Measurements from ENCODE around the gene C1QTNF9.
"Not testable (repeated sequence)": the region's sequence is repeated elsewhere in the genome, so short reads cannot be mapped to it uniquely, and the experiment has no call there.

Gene C1QTNF9, protein sequence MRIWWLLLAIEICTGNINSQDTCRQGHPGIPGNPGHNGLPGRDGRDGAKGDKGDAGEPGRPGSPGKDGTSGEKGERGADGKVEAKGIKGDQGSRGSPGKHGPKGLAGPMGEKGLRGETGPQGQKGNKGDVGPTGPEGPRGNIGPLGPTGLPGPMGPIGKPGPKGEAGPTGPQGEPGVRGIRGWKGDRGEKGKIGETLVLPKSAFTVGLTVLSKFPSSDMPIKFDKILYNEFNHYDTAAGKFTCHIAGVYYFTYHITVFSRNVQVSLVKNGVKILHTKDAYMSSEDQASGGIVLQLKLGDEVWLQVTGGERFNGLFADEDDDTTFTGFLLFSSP

DNA sequence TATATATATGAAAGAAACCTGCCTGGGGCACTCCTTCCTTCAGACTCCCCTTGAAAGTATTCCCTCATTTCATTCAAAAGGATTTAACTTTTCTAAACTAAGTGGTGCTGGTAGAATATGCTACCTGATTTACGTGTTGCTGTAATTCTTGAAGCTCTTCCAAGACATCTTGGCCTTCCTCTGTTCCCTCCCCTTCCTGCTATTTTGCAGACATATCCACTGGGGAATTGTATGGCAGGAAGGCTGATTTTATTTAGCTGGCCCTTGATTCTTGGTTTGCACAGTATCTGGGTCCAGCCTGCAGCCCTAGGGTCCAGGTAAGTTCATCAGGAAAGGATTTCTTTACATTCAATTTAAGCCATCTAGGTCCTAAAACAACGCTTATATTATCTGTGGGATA is at the start of gene C1QTNF9:
Gene C1QTNF9 (plus strand): TSS at position 281 of the 400 bp plus-strand sequence. CDS start 6,424 bp downstream, outside the sequence.
- DNase-seq (ENCODE audit: low read depth), result not testable (repeated sequence)

DNA sequence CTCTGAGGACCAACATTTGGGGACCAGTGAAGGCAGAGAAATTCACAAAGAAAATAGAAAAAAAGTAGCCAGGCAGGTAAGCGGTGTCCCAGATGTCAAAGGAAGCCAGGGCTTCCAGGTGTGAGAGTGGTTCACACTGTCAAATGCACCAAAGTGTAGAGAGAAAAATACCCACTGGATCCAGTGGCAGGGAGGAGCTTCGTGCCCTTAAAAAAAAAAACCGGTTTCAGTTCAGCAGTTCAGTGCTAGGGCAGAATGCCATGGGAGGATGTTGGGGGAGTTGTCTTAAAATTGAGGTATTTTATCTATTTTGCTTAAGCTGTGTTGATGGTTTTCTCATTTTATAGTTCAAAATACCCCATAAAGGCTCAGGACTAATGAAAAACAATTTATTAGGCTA is 47.8 kb upstream of the C1QTNF9 start:
- no peak for DNase-seq (ENCODE audit: low read depth)

DNA sequence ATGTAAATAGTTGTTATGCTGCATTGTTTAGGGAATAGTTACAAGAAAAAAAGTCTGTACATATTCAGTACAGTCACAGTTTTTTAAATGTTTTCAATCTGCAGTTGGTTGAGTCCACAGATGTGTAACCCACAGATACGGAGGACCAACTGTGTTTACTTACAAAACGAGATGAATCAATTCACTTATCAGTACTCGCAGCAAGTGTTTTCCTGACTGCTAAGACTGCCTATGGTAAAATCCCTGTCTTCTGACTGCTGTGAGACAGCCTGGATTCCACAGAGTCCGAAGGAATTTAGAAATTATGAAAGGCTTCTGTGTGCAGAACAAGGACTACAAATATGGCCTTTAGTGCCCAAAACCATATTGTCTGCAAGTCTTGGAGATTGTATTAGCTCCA is 45.7 kb upstream of the C1QTNF9 start:
- DNase-seq (ENCODE audit: low read depth), result no peak

DNA sequence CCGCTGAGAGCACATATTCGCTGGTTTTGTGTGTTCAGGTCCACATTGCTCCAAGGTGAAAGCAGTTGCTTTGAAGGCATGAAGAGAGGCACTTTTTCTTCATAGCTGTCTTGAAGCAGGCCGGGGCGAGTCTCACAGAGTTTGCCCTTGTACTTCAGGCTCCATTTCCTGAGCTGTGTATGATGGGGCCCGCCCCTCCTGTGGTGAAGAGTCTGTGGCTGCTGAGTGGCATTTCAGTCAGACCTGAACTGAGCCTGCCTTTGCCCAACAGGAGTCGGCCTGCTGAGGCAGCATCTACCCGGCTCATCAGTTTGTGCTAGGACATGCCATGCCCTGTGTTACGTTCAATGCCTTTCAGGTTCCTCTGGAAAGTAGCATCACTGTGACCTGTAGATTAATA is 44.4 kb upstream of the C1QTNF9 start:
- DNase-seq (ENCODE audit: low read depth), result peak; percentile 79

- DNase-seq (ENCODE audit: low read depth), result no peak
These were observed 43.9 kb upstream of the C1QTNF9 start for GRCh38 chr13:24265453-24265852.

- DNase-seq (ENCODE audit: low read depth), result no peak
These were observed 42.1 kb upstream of the C1QTNF9 start for GRCh38 chr13:24267274-24267673.

DNA sequence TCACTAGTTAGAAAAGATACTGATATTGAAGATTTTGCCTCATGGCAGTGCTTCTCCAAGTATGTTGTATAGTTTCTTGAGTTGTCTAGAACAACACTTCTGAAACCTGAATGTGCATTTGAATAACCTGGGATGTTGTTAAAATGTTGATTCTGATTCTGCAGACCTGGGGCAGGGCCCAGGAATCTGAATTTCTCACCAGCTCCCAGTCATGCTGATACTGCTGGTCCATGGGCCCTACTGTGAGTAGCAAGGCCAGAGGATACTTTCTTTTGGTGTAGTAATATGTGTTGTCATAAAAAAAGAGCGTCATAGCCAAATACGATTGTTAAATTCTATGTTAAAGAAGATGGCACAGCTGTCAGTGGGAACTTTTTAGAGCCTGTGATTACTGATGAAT is 41.6 kb upstream of the C1QTNF9 start:
- no peak for DNase-seq (ENCODE audit: low read depth)

- DNase-seq (ENCODE audit: low read depth), result no peak
These were observed 39.6 kb upstream of the C1QTNF9 start for GRCh38 chr13:24269821-24270220.

DNA sequence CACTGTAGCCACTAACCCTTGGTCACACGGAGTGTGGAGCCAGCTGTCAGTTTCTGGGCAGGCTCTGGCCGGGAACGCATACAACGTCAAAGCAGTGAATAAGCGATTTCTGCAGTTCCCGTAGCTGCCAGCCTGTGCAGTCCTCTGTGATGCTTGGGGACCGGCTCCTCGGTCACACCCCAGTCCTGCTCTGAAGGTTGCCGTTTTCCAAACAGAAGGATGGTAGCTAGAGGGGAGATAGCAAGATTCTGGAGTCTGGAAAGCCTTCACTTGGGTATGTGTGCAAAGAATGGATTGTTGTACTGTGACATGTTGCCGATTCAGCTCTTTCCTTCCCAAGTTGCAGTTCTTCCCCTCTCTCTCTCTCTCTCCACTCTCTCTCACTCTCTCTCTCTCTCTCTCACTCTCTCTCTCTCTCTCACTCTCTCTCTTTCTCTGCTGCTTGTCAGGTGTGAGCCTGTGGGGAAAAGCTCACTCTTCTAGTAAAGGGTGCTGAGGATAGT is 38.7 kb upstream of the C1QTNF9 start:
- DNase-seq (ENCODE audit: low read depth), result peak; percentile 49

- no peak for DNase-seq (ENCODE audit: low read depth)
These were observed 38.2 kb upstream of the C1QTNF9 start for GRCh38 chr13:24271231-24271600.

DNA sequence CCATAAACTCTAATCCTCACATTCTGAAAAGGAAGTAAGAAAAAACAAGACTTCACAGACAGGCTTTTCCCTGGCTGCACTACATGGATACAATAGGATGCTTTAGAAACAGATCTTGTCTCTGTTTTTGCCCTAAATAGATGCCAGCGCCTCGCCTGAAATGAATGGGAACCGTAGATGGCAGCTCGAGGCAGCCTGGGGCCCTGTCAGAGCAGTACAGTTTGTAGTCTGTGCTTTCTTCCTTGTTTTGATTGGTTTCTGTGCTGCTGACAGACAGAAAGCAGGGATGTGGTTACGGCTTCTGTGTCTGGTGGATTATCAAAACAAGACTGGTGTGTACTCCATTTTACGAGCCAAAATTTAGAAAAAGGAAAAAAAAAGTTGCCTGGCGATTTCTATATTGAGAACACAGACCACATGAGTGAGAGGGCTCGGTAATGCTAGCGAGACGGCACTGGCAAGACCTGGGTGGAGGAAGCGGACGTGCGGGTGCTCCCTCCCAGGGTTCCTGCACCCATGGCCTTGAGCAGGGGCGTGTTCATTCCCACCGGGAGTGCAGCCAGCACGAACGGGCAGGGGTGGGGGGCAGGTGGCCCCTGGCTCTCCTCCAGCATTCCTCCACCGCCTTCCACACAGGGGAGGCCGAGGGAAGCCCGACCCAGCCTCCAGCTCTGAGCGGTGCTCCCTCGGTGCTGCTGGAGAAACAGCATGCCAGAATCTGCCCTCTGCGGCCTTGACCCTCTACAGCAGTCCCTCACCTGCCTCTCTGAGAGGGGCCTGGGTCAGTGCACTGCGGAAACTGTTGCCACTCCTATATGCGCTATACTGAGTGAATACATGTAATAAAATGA is 37.6 kb upstream of the C1QTNF9 start:
- DNase-seq (ENCODE audit: low read depth), result peak; percentile 64

DNA sequence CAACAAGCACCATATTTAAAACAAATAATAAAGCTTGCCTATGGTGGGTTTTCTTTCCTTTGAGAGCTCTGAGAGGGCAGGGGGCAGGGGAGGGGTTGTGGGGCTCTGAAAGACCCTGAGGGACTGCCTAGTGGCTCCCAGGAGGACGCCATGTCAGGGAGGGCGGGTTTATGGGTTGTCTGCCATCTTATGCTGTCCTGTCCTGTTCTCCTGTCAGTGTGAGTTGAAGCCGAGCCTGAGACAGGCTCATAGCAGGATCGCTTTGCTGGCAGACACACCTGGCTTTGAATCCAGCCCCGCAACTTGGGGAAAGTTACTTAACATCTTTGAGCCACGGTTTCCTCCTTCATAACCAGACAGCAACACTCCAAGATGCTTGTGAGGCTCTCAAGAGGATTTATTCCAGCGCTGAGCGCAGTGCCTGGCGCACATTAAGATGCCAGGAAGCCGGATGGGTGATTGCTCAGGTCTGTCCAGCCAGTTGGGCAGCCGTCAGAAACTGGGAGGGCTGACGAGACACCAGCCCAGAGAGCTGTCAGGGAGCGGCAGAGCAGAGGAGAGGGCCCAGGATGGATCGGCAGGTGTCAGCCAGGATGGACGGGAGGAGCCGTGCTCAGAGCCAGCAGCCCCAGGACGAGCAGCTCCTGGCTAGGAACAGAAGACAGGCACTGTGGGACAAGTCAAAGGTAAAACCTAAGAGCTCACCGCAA is 36.8 kb upstream of the C1QTNF9 start:
- DNase-seq (ENCODE audit: low read depth), result no peak

- no peak for DNase-seq (ENCODE audit: low read depth)
These were observed 35.5 kb upstream of the C1QTNF9 start for GRCh38 chr13:24273926-24274325.

DNA sequence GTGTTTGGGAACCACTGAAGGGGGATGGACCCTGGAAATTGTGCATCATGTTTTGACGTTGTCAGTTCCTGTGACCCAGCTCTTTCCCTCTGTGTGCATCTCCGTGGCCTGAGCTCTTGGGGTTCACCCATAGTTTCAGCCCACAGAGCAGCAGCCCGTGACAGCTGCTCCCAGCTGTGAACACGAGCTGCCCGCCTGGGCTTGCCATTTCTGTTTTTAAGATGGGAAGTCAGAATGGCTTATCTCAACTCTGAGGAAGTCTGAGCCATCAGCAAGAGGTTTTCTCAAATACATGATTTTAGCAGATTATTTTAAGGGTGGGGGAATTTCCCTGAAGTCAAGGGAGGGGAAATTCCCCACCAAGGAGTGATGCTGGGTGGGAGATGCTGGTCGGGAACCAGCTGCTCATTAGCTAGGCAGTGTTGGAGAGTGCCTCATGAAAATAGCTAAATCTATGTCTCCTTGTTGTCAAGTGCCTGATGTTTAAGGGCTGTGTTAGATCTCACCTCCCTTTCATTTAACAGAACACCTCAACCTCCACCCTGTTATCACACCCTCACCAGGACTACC is 34.8 kb upstream of the C1QTNF9 start:
- DNase-seq (ENCODE audit: low read depth), result peak; percentile 65

GRCh38 chr13:24275041-24275440 is 34.3 kb upstream of the C1QTNF9 start:
- no peak for DNase-seq (ENCODE audit: low read depth)

DNA sequence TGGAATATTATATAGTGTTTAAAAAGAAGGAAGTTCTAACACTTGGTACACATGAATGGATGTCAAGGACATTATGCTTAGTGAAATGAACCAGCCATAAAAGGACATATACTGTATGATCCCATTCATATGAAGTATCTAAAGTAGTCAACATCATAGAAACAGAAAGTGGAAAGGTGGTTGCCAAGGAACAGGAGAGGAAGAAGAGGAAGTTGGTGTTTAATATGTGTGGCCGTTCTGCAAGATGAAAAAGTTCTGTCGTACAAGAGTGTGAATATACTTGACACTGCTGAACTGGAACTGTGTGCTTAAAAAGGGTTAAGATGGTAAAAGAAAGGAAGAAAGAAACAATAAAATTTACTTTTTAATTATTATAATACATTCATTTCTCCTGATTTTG is 33.1 kb upstream of the C1QTNF9 start:
- no peak for DNase-seq (ENCODE audit: low read depth)

GRCh38 chr13:24276861-24277260 is 32.5 kb upstream of the C1QTNF9 start:
- DNase-seq (ENCODE audit: low read depth), result no peak

GRCh38 chr13:24277761-24278160 is 31.6 kb upstream of the C1QTNF9 start:
- no peak for DNase-seq (ENCODE audit: low read depth)

DNA sequence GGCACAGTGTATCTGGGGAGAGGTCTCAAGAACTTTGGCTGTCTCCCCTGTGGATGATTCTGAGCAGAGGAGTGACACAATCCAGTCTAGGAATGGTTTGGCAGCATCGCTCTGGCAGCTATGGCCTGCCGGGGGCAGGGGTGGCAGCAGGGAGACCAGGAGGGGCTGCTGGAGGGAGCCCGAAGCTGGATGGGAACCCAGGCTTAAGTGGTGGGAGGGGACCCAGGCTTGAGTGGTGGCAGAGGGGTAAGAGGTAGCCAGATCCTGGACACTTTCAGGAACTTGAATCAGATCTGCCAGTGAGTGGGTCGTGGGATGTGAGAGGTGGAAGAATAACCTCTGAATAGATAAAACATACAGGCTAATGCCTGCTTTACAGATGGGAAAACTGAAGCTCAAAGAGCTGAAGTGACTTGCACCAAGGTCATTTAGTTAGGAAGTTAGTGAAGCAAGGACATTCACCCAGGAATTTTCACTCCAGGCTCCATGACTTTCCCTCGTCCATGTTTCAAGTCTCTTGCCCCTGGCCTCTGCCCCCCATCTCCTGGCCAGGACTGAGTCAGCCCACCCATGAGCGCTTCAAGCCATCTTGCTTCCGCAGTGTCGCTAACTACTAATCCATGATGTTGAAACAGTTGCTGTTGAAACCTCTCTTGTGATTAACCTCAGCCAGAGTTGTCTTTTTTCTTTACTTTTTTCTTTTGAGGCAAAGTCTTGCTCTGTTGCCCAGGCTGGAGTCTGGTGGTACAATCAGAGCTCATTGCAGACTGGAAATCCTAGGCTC is 29.9 kb upstream of the C1QTNF9 start:
- DNase-seq (ENCODE audit: low read depth), result no peak

GRCh38 chr13:24280720-24281119 is 28.7 kb upstream of the C1QTNF9 start:
- no peak for DNase-seq (ENCODE audit: low read depth)
